OCI-LY1 (cell line): ENCODE results near the gene GTPBP1.

ENCODE experiments used
- H2AFZ ChIP-seq: fragments of 200-600 bp; sonication (generic), shearing (Covaris generic); 2 replicates; pipeline ENCODE4 v1.6.0; 2014; ENCODE audit warnings: antibody characterized with exemption, mild to moderate bottlenecking, low read length
- H3F3A ChIP-seq: fragments of 200-600 bp; sonication (generic), shearing (Covaris generic); 2 replicates; pipeline ENCODE4 v1.6.0; 2014; ENCODE audit warnings: mild to moderate bottlenecking, antibody characterized with exemption, low read length, moderate library complexity; ENCODE audit not compliant: insufficient read depth
- H3K27ac ChIP-seq: fragments of 200-600 bp; sonication (generic); 2 replicates; pipeline ENCODE4 v1.5.1; 2014; ENCODE audit warnings: low read length, mixed run types, mild to moderate bottlenecking, low read depth; ENCODE audit not compliant: poor library complexity, severe bottlenecking
- H3K27me3 ChIP-seq: fragments of 200-600 bp; sonication (generic); 2 replicates; pipeline ENCODE4 v1.6.0; 2014; ENCODE audit warnings: antibody characterized with exemption, mild to moderate bottlenecking, low read length, moderate library complexity; ENCODE audit not compliant: insufficient read depth
- H3K36me3 ChIP-seq: fragments of 200-600 bp; sonication (generic); 2 replicates; pipeline ENCODE4 v1.6.1; 2014; ENCODE audit warnings: mild to moderate bottlenecking, antibody characterized with exemption, low read length, moderate library complexity, mixed read lengths; ENCODE audit not compliant: insufficient read depth
- H3K4me1 ChIP-seq: fragments of 200-600 bp; sonication (generic); 2 replicates; pipeline ENCODE4 v1.5.1; 2014; ENCODE audit warnings: mild to moderate bottlenecking, low read length, moderate library complexity; ENCODE audit not compliant: insufficient read depth, severe bottlenecking
- H3K4me2 ChIP-seq: fragments of 200-600 bp; sonication (generic), shearing (Covaris generic); 2 replicates; pipeline ENCODE4 v1.6.1; 2014; ENCODE audit warnings: low read length
- H3K4me3 ChIP-seq: fragments of 200-600 bp; sonication (generic); 2 replicates; pipeline ENCODE4 v1.5.1; 2014; ENCODE audit warnings: low read length, low read depth, mild to moderate bottlenecking, mixed read lengths; ENCODE audit not compliant: poor library complexity, severe bottlenecking
- H3K79me2 ChIP-seq: fragments of 200-600 bp; shearing (Covaris generic); 2 replicates; pipeline ENCODE4 v1.6.1; 2016; ENCODE audit warnings: mixed run types, low read length, mixed read lengths; ENCODE audit not compliant: insufficient read depth
- H3K9ac ChIP-seq: fragments of 200-600 bp; sonication (generic), shearing (Covaris generic); 2 replicates; pipeline ENCODE4 v1.6.1; 2014; ENCODE audit warnings: mild to moderate bottlenecking, low read length, mixed read lengths
- H3K9me2 ChIP-seq: fragments of 200-600 bp; sonication (generic), shearing (Covaris generic); 2 replicates; pipeline ENCODE4 v1.6.1; 2014; ENCODE audit warnings: low read depth, mild to moderate bottlenecking, low read length, mixed read lengths
- H3K9me3 ChIP-seq: fragments of 200-600 bp; shearing (Covaris generic); 2 replicates; pipeline ENCODE4 v1.6.1; 2014; ENCODE audit warnings: low read length, mixed read lengths
- H4K20me1 ChIP-seq: fragments of 200-600 bp; sonication (generic), shearing (Covaris generic); 2 replicates; pipeline ENCODE4 v1.6.0; 2016; ENCODE audit warnings: mild to moderate bottlenecking, low read length; ENCODE audit not compliant: insufficient read depth
- CTCF ChIP-seq: fragments of 200-600 bp; sonication (generic), shearing (Covaris generic); IDR thresholded peaks from 2 replicates; pipeline ENCODE4 v1.5.1; 2017; ENCODE audit warnings: mild to moderate bottlenecking, antibody characterized with exemption, low read length, moderate library complexity, mixed read lengths
- EZH2 ChIP-seq: fragments of 200-600 bp; sonication (generic), shearing (Covaris generic); IDR thresholded peaks from 2 replicates; pipeline ENCODE4 v1.8.0; 2017; ENCODE audit warnings: borderline replicate concordance, mixed run types, mild to moderate bottlenecking, antibody characterized with exemption, low read length, moderate library complexity, mixed read lengths

GTPBP1 gene

GRCh38 chr22:38698407-38699094, 7.2 kb upstream of the GTPBP1 start:
- Histone ChIP-seq H3K79me2 (0 out of 2 replicates have a peak, but pooled peaks cover 4% of the 10 kb centered on the region), H3F3A (0 out of 2 replicates have a peak, but pooled peaks cover 3% of the 10 kb centered on the region), H3K27ac (peak overlapping the region; percentile 60), H4K20me1 (no peaks in the 10 kb centered on the region), H3K4me1 (peaks cover 52% of the 10 kb centered on the region), H3K36me3 (peaks cover 11% of the 10 kb centered on the region; the same call in 1 of the 2 replicates), H3K27me3 (no peaks in the 10 kb centered on the region), H3K4me2 (peak overlapping the region; percentile 94), H3K9me3 (no peaks in the 10 kb centered on the region), H3K4me3 (peak overlapping the region; percentile 70), H2AFZ (no peak overlapping the region), H3K9me2 (no peaks in the 10 kb centered on the region), H3K9ac (no peak overlapping the region; the same call in 1 of the 2 replicates)
- TF ChIP-seq EZH2 = no peak
- no peak for TF ChIP-seq CTCF

- H3K9me3 ChIP-seq = no peaks in the 10 kb centered on the region
- peak overlapping the region; percentile 60 for H3K27ac ChIP-seq
- H3K9ac ChIP-seq = peak overlapping the region; percentile 94; the same call in 1 of the 2 replicates
- H3K79me2 ChIP-seq = 0 out of 2 replicates have a peak, but pooled peaks cover 4% of the 10 kb centered on the region
- no peak for TF ChIP-seq CTCF
- TF ChIP-seq EZH2 = no peak
- peaks cover 8% of the 10 kb centered on the region; the same call in 1 of the 2 replicates for H3K36me3 ChIP-seq
- no peak overlapping the region for H2AFZ ChIP-seq
- H3K9me2 ChIP-seq = no peaks in the 10 kb centered on the region
- H4K20me1 ChIP-seq = no peaks in the 10 kb centered on the region
- H3K4me2 ChIP-seq = peak overlapping the region; percentile 94
- H3F3A ChIP-seq = 0 out of 2 replicates have a peak, but pooled peaks cover 3% of the 10 kb centered on the region
- peak overlapping the region; percentile 70 for H3K4me3 ChIP-seq
- H3K4me1 ChIP-seq = peaks cover 56% of the 10 kb centered on the region
- no peaks in the 10 kb centered on the region for H3K27me3 ChIP-seq
Observed at GRCh38 chr22:38699143-38699542, 6.6 kb upstream of the GTPBP1 start.

GRCh38 chr22:38699784-38700183, 6.0 kb upstream of the GTPBP1 start:
- 0 out of 2 replicates have a peak, but pooled peaks cover 4% of the 10 kb centered on the region for H3K79me2 ChIP-seq
- peaks cover 5% of the 10 kb centered on the region; the same call in 1 of the 2 replicates for H3K36me3 ChIP-seq
- no peaks in the 10 kb centered on the region for H4K20me1 ChIP-seq
- 0 out of 2 replicates have a peak, but pooled peaks cover 3% of the 10 kb centered on the region for H3F3A ChIP-seq
- H3K27ac ChIP-seq = peak overlapping the region; percentile 60
- H3K4me2 ChIP-seq = peak overlapping the region; percentile 94
- peak overlapping the region; percentile 94 for H3K9ac ChIP-seq
- no peak overlapping the region for H2AFZ ChIP-seq
- no peaks in the 10 kb centered on the region for H3K27me3 ChIP-seq
- TF ChIP-seq EZH2 (no peak), CTCF (no peak)
- no peaks in the 10 kb centered on the region for H3K9me3 ChIP-seq
- peak overlapping the region; percentile 70 for H3K4me3 ChIP-seq
- H3K4me1 ChIP-seq = peaks cover 60% of the 10 kb centered on the region
- H3K9me2 ChIP-seq = no peaks in the 10 kb centered on the region
